ENCODE results near the gene OTOS. TPM values are rescaled to one million over a fixed set of nuclear protein-coding genes. Genes with fewer than 3 reads are reported as not detected.

Gene OTOS
- total and polyA plus RNA-seq, 2 of the 4 experiments (the other 2 are of a cell fraction), result 0.34 TPM; not detected in 1

GRCh38 chr2:240182001-240182400 lies 41.5 kb upstream of the OTOS start:
- Histone ChIP-seq H3K27ac (ENCODE audit: insufficient read depth, low read length) (no peak overlapping the region), H4K91ac (ENCODE audit: insufficient read depth, low read depth, low read length) (no peak overlapping the region), H3K79me1 (ENCODE audit: low read depth in 1 of 2, low read length in 2 of 2) (no peaks in the 10 kb centered on the region), H3K4me2 (ENCODE audit: low read depth, low read length) (no peak overlapping the region), H4K8ac (ENCODE audit: low read depth in 2 of 2, low read length in 2 of 2) (no peak overlapping the region), H3K9ac (ENCODE audit: low read depth, low read length) (no peak overlapping the region), H3K18ac (ENCODE audit: low read depth, low read length) (no peak overlapping the region), H3K4ac (ENCODE audit: low read depth, low read length) (no peak overlapping the region), H2BK5ac (ENCODE audit: low read depth, low read length, poor library complexity, severe bottlenecking) (no peak overlapping the region), H4K5ac (ENCODE audit: low read depth, low read length) (no peak overlapping the region), H2BK15ac (ENCODE audit: low read depth, low read length) (no peak overlapping the region), H2BK20ac (ENCODE audit: low read depth, low read length) (no peak overlapping the region), H2AK9ac (replicated peaks; ENCODE audit: low read depth, low read length, poor library complexity) (no peak overlapping the region), H2AK5ac (ENCODE audit: low read depth, low read length) (no peak overlapping the region), H2AFZ (replicated peaks; ENCODE audit: low read length, poor library complexity) (no peak overlapping the region), H3K4me1 (ENCODE audit: control insufficient read depth, insufficient read depth, low read length) (no peaks in the 10 kb centered on the region), H3K23ac (ENCODE audit: low read depth, low read length) (no peak overlapping the region), H3K9me1 (ENCODE audit: insufficient read depth, low read length) (no peaks in the 10 kb centered on the region), H3K56ac (ENCODE audit: extremely low read depth, insufficient read depth, low read length) (no peak overlapping the region), H3K14ac (replicated peaks; ENCODE audit: low read depth, low read length) (no peak overlapping the region), H2BK120ac (ENCODE audit: low read depth, low read length) (no peak overlapping the region), H3K36me3 (ENCODE audit: control insufficient read depth, insufficient read depth, low read length) (no peaks in the 10 kb centered on the region), H4K20me1 (ENCODE audit: insufficient read depth, low read length) (no peaks in the 10 kb centered on the region), H3K4me3 (ENCODE audit: insufficient read depth, low read depth, low read length) (no peak overlapping the region), H3K27me3 (ENCODE audit: control insufficient read depth, insufficient read depth, low read length) (peaks cover 67% of the 10 kb centered on the region), H3K9me3 (ENCODE audit: control insufficient read depth, insufficient read depth, low read length) (no peaks in the 10 kb centered on the region; the same call in 1 of the 2 replicates)
- no peak for ATAC-seq (ENCODE audit: low read depth)
- in situ Hi-C loops (cut with MboI; ENCODE audit: low sequenced_read_pairs), result no loop called here
- TF ChIP-seq BHLHE40 (IDR thresholded peaks at IDR 0.05; ENCODE audit: low read depth, low read length) (no peak), NFE2L2 (IDR thresholded peaks at IDR 0.05; ENCODE audit: low read depth, low read length) (no peak), RCOR1 (IDR thresholded peaks at IDR 0.05; ENCODE audit: insufficient replicate concordance, low read length) (no peak), SMC3 (IDR thresholded peaks at IDR 0.05; ENCODE audit: low read depth, low read length) (no peak), CHD1 (IDR thresholded peaks at IDR 0.05; ENCODE audit: low read depth, low read length) (no peak), MAZ (IDR thresholded peaks at IDR 0.05; ENCODE audit: borderline replicate concordance, low read depth, low read length) (no peak), RAD21 (IDR thresholded peaks at IDR 0.05; ENCODE audit: low read length) (no peak), ELK1 (IDR thresholded peaks at IDR 0.05; ENCODE audit: borderline replicate concordance, low read depth, low read length) (no peak), MXI1 (IDR thresholded peaks at IDR 0.05; ENCODE audit: borderline replicate concordance, low read depth, low read length) (no peak)
- intact Hi-C loops (cut with micrococcal nuclease), result no loop called here
- dilution Hi-C loops (cut with HindIII; ENCODE audit: low sequenced_read_pairs, unreplicated experiment), result no loop called here
- CTCF ChIA-PET, result no interaction called here
- no TSS peak for BruUV-seq (replicated peaks)
- no peak for DNase-seq
- POLR2A ChIA-PET (ENCODE audit: unreplicated experiment), result no interaction called here
- WGBS, 2 experiments (ENCODE audit: extremely low coverage in 2 of 2, insufficient read length in 1 of 2), result 71% methylated on average over 3 of the region's 5 CpGs; no CpG with 5 or more reads in 1 of the 2 experiments

All from IMR-90 (cell line).